HEK293 (cell line): ENCODE measurements around the gene GPHA2.

ENCODE experiments used
- CTCF ChIA-PET: fragments of 350-600 bp; formaldehyde crosslinking; extraction: SDS; loops from one replicate; lab custom pipeline; 2021; ENCODE audit warnings: antibody characterized with exemption; lab: Yijun Ruan, JAX
- POLR2A ChIA-PET: fragments of 300-600 bp; formaldehyde crosslinking; extraction: SDS; loops from one replicate; lab custom pipeline; 2020; ENCODE audit warnings: antibody characterized with exemption, inconsistent platforms; lab: Yijun Ruan, JAX
- H3K27ac ChIP-seq: fragments of 200-500 bp; sonication (Bioruptor generic); 2 replicates; pipeline ENCODE4 v1.5.1; 2014; ENCODE audit warnings: low read depth, low read length, control low read depth, inconsistent platforms; ENCODE audit errors: extremely low read depth
- H3K36me3 ChIP-seq, 2 experiments: fragments of 200-500 bp in 1 of 2; sonication (Bioruptor generic) in 1 of 2; 1 replicate in 1 of 2; 2 replicates in 1 of 2; pipeline ENCODE4 v1.5.1; 2014 to 2017; ENCODE audit warnings: inconsistent platforms in 2 of 2, low read length in 2 of 2; ENCODE audit not compliant: control insufficient read depth in 2 of 2, insufficient read depth in 1 of 2
- H3K4me1 ChIP-seq: fragments of 200-500 bp; sonication (Bioruptor generic); 2 replicates; pipeline ENCODE4 v1.5.1; 2014; ENCODE audit warnings: mild to moderate bottlenecking, low read length, inconsistent platforms; ENCODE audit not compliant: control insufficient read depth, insufficient read depth
- H3K4me3 ChIP-seq: 2 replicates; pipeline ENCODE4 v1.5.1; 2011; ENCODE audit warnings: low read depth, mild to moderate bottlenecking, control low read depth, low read length, moderate library complexity
- H3K9me3 ChIP-seq: fragments of 200-500 bp; sonication (Bioruptor generic); 2 replicates; pipeline ENCODE4 v1.5.1; 2014; ENCODE audit warnings: low read depth, low read length, inconsistent platforms; ENCODE audit not compliant: control insufficient read depth, insufficient read depth
- BCL11B ChIP-seq: fragments of 450-650 bp; formaldehyde crosslinking; IDR thresholded peaks from 2 replicates; pipeline ENCODE4 v1.5.1; 2016; ENCODE audit warnings: low read depth, missing biosample characterization, missing genetic modification characterization
- EGR2 ChIP-seq: fragments of 450-650 bp; formaldehyde crosslinking; IDR thresholded peaks from 2 replicates; pipeline ENCODE4 v1.5.1; 2016; ENCODE audit warnings: low read depth, missing biosample characterization, missing genetic modification characterization
- GLIS1 ChIP-seq: fragments of 450-650 bp; formaldehyde crosslinking; IDR thresholded peaks from 2 replicates; pipeline ENCODE4 v1.5.1; 2016; ENCODE audit warnings: missing biosample characterization, missing genetic modification characterization
- GLIS2 ChIP-seq: fragments of 450-650 bp; formaldehyde crosslinking; IDR thresholded peaks from 2 replicates; pipeline ENCODE4 v1.5.1; 2016; ENCODE audit warnings: missing biosample characterization, missing genetic modification characterization
- KLF10 ChIP-seq: fragments of 450-650 bp; IDR thresholded peaks from 2 replicates; pipeline ENCODE4 v1.5.1; 2018; ENCODE audit warnings: missing biosample characterization, mild to moderate bottlenecking, missing genetic modification characterization
- KLF17 ChIP-seq: fragments of 450-650 bp; formaldehyde crosslinking; IDR thresholded peaks from 2 replicates; pipeline ENCODE4 v1.5.1; 2016; ENCODE audit warnings: missing biosample characterization, missing genetic modification characterization
- KLF7 ChIP-seq: fragments of 450-650 bp; formaldehyde crosslinking; IDR thresholded peaks from 2 replicates; pipeline ENCODE4 v1.5.1; 2016; ENCODE audit warnings: missing biosample characterization, missing genetic modification characterization, borderline replicate concordance
- MZF1 ChIP-seq: fragments of 450-650 bp; formaldehyde crosslinking; IDR thresholded peaks from 2 replicates; pipeline ENCODE4 v1.5.1; 2017; ENCODE audit warnings: missing biosample characterization, missing genetic modification characterization, borderline replicate concordance
- PATZ1 ChIP-seq: fragments of 450-650 bp; formaldehyde crosslinking; IDR thresholded peaks from 2 replicates; pipeline ENCODE4 v1.5.1; 2016; ENCODE audit warnings: missing biosample characterization, missing genetic modification characterization
- PRDM10 ChIP-seq: fragments of 450-650 bp; formaldehyde crosslinking; IDR thresholded peaks from 2 replicates; pipeline ENCODE4 v1.5.1; 2016; ENCODE audit warnings: missing biosample characterization, missing genetic modification characterization
- REPIN1 ChIP-seq: fragments of 450-650 bp; formaldehyde crosslinking; IDR thresholded peaks from 2 replicates; pipeline ENCODE4 v1.5.1; 2017; ENCODE audit warnings: missing biosample characterization, missing genetic modification characterization, low read depth
- SCRT1 ChIP-seq: fragments of 450-650 bp; formaldehyde crosslinking; IDR thresholded peaks from 2 replicates; pipeline ENCODE4 v1.5.1; 2016; ENCODE audit warnings: missing biosample characterization, missing genetic modification characterization, borderline replicate concordance
- SCRT2 ChIP-seq: fragments of 450-650 bp; formaldehyde crosslinking; IDR thresholded peaks from 2 replicates; pipeline ENCODE4 v1.5.1; 2016; ENCODE audit warnings: missing biosample characterization, missing genetic modification characterization
- SP2 ChIP-seq: fragments of 450-650 bp; formaldehyde crosslinking; IDR thresholded peaks from 2 replicates; pipeline ENCODE4 v1.5.1; 2016; ENCODE audit warnings: missing biosample characterization, missing genetic modification characterization
- SP3 ChIP-seq: fragments of 450-650 bp; formaldehyde crosslinking; IDR thresholded peaks from 2 replicates; pipeline ENCODE4 v1.5.1; 2016; ENCODE audit warnings: missing biosample characterization, missing genetic modification characterization
- ZBTB21 ChIP-seq: fragments of 450-650 bp; formaldehyde crosslinking; IDR thresholded peaks from 2 replicates; pipeline ENCODE4 v1.5.1; 2017; ENCODE audit warnings: missing biosample characterization, missing genetic modification characterization
- ZEB2 ChIP-seq: fragments of 450-650 bp; formaldehyde crosslinking; IDR thresholded peaks from 2 replicates; pipeline ENCODE4 v1.5.1; 2016; ENCODE audit warnings: missing biosample characterization, missing genetic modification characterization
- ZFHX2 ChIP-seq: fragments of 450-650 bp; formaldehyde crosslinking; conservative IDR thresholded peaks from 2 replicates; pipeline ENCODE4 v1.5.1; 2016; ENCODE audit warnings: missing biosample characterization, missing genetic modification characterization
- ZIC2 ChIP-seq: fragments of 450-650 bp; formaldehyde crosslinking; IDR thresholded peaks from 2 replicates; pipeline ENCODE4 v1.5.1; 2016; ENCODE audit warnings: missing biosample characterization, missing genetic modification characterization
- ZNF140 ChIP-seq: fragments of 450-650 bp; formaldehyde crosslinking; IDR thresholded peaks from 2 replicates; pipeline ENCODE4 v1.5.1; 2016; ENCODE audit warnings: missing biosample characterization, missing genetic modification characterization
- ZNF16 ChIP-seq: fragments of 450-650 bp; formaldehyde crosslinking; IDR thresholded peaks from 2 replicates; pipeline ENCODE4 v1.5.1; 2016; ENCODE audit warnings: low read depth, missing biosample characterization, missing genetic modification characterization
- ZNF239 ChIP-seq: fragments of 450-650 bp; formaldehyde crosslinking; IDR thresholded peaks from 2 replicates; pipeline ENCODE4 v1.5.1; 2016; ENCODE audit warnings: missing biosample characterization, missing genetic modification characterization
- ZNF280C ChIP-seq: fragments of 450-650 bp; formaldehyde crosslinking; IDR thresholded peaks from 2 replicates; pipeline ENCODE4 v1.5.1; 2016; ENCODE audit warnings: missing biosample characterization, missing genetic modification characterization
- ZNF398 ChIP-seq: fragments of 450-650 bp; formaldehyde crosslinking; IDR thresholded peaks from 2 replicates; pipeline ENCODE4 v1.5.1; 2017; ENCODE audit warnings: missing biosample characterization, missing genetic modification characterization
- ZNF501 ChIP-seq: fragments of 450-650 bp; formaldehyde crosslinking; IDR thresholded peaks from 2 replicates; pipeline ENCODE4 v1.5.1; 2016; ENCODE audit warnings: missing biosample characterization, missing genetic modification characterization
- ZNF521 ChIP-seq: fragments of 450-650 bp; formaldehyde crosslinking; IDR thresholded peaks from 2 replicates; pipeline ENCODE4 v1.5.1; 2017; ENCODE audit warnings: missing biosample characterization, mild to moderate bottlenecking, missing genetic modification characterization
- ZNF776 ChIP-seq: fragments of 450-650 bp; formaldehyde crosslinking; IDR thresholded peaks from 2 replicates; pipeline ENCODE4 v1.5.0; 2017; ENCODE audit warnings: missing biosample characterization, missing genetic modification characterization, borderline replicate concordance

Gene GPHA2

GRCh38 chr11:64916040-64916774, 19.5 kb downstream of the GPHA2 start:
- H3K9me3 ChIP-seq: no peaks in the 10 kb centered on the region
- peaks cover 0 to 32% of the 10 kb centered on the region in 2 experiments; a peak in 1 of 3 replicates for H3K36me3 ChIP-seq
- ChIA-PET POLR2A (interaction anchor here (0.6 to 1.3 kb wide), 3 partner anchors 16 to 138 kb away, joined by 3 to 4 read pairs (median 4); partner anchors contain the start of gene SF1), CTCF (interaction anchor here (0.5 to 1.4 kb wide), 6 partner anchors 22 to 115 kb away, joined by 3 to 5 read pairs (median 4); partner anchors contain the start of gene BATF2)
- peak overlapping the region; percentile 63 for H3K27ac ChIP-seq
- H3K4me1 ChIP-seq: no peaks in the 10 kb centered on the region
- peak overlapping the region; percentile 86 for H3K4me3 ChIP-seq
- TF ChIP-seq SCRT2 (tag by site-specific recombination) (peak; percentile 87), ZBTB21 (tag by site-specific recombination) (no peak), PRDM10 (tag by site-specific recombination) (peak; percentile 84), BCL11B (tag by site-specific recombination) (peak; percentile 67; the same call in 1 of the 2 replicates), PATZ1 (peak; percentile 78), ZNF398 (tag by site-specific recombination) (peak; percentile 78; the same call in 1 of the 2 replicates), ZNF239 (tag by site-specific recombination) (no peak), KLF17 (tag by site-specific recombination) (peak; percentile 22; the same call in 1 of the 2 replicates), KLF10 (tag by site-specific recombination) (no peak), ZEB2 (no peak), EGR2 (peak; percentile 86), ZNF280C (tag by site-specific recombination) (no peak), MZF1 (tag by site-specific recombination) (no peak), ZNF776 (tag by site-specific recombination) (no peak), GLIS2 (tag by site-specific recombination) (peak; percentile 73), SP2 (tag by site-specific recombination) (peak; percentile 73), ZNF521 (tag by site-specific recombination) (no peak), ZNF501 (tag by site-specific recombination) (no peak), ZNF140 (tag by site-specific recombination) (0 out of 2 replicates have a peak, but pooled peaks have one; percentile 46), KLF7 (tag by site-specific recombination) (no peak), SCRT1 (tag by site-specific recombination) (peak; percentile 80), REPIN1 (tag by site-specific recombination) (no peak), GLIS1 (tag by site-specific recombination) (peak; percentile 73), ZFHX2 (tag by site-specific recombination) (peak; percentile 95), ZNF16 (no peak), SP3 (tag by site-specific recombination) (peak; percentile 89), ZIC2 (peak; percentile 68)
